Breast epithelium (tissue), 3 donors: ENCODE results near the gene C22orf15.

ENCODE experiments used
- CTCF ChIP-seq, 3 donors: fragments of 450-650 bp; IDR thresholded peaks; one replicate each; pipeline ENCODE4 v1.5.1; 2016 to 2017; ENCODE audit warnings: antibody characterized with exemption in 3 of 3, mild to moderate bottlenecking in 3 of 3, moderate library complexity in 3 of 3
- POLR2A ChIP-seq: fragments of 450-650 bp; IDR thresholded peaks from one replicate; pipeline ENCODE4 v1.6.1; 2016; ENCODE audit warnings: antibody characterized with exemption, mild to moderate bottlenecking, moderate library complexity
- POLR2AphosphoS5 ChIP-seq, 3 donors: sonication (generic); formaldehyde crosslinking; IDR thresholded peaks; one replicate each; pipeline ENCODE4 v1.6.1; 2017; ENCODE audit warnings: antibody characterized with exemption in 3 of 3

GRCh38 chr22:23772315-23772648 is 9.5 kb downstream of the C22orf15 start:
- TF ChIP-seq CTCF (IDR thresholded peaks at IDR 0.05) (no peak), POLR2AphosphoS5 (IDR thresholded peaks at IDR 0.05) (no peak), POLR2A (no peak)
